Measurements from ENCODE around the gene VGLL4.
"Not testable (repeated sequence)": the region's sequence is repeated elsewhere in the genome, so short reads cannot be mapped to it uniquely, and the experiment has no call there.

VGLL4 gene

DNA sequence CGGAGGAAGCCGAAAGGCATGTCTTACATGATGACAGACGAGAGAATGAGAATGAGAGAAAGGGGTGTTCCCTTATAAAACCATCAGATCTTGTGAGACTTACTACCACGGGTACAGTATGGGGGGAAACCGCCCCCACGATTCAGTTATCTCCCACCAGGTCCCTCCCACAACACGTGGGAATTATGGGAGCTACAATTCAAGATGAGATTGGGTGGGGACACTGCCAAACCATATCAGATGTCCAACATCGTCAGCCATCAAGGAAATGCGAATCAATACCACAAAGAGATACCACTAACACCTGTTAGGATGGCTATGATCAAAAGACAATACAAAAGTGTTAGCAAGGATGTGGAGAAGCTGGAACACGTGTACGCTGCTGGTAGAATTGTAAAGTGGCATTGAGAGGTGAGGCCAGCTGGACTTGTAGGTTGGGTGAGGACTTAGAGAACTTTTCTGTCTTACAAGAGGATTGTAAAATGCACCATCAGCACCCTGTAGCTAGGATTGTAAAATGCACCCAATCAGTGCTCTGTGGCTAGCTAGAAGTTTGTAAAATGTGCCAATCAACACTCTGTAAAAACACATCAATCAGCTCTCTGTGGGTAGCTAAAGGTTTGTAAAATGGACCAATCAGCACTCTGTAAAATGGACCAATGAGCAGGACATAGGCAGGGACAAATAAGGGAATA lies 37.5 kb downstream of the VGLL4 start:
- no peak for DNase-seq (ENCODE audit: low spot score)

DNA sequence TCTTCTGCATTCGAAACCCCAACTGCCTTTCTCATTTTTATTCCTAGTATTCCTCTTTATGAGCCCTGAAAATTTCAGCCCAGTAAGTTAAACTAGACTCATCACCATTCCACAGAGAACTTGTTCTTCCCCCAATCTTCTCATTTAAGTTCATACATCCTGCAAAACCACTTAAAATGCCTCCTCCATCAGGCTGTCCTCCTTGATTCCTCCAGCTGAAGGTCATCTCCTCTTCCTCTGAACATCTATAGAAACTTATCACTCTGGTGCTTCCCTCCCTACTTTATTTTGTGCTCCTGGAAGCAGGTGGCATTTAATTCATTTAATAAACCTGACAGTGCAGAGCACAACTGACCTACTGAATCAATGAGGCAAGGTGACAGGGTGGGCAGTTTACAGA lies 38.3 kb downstream of the VGLL4 start:
- no peak for DNase-seq (ENCODE audit: low spot score)

DNA sequence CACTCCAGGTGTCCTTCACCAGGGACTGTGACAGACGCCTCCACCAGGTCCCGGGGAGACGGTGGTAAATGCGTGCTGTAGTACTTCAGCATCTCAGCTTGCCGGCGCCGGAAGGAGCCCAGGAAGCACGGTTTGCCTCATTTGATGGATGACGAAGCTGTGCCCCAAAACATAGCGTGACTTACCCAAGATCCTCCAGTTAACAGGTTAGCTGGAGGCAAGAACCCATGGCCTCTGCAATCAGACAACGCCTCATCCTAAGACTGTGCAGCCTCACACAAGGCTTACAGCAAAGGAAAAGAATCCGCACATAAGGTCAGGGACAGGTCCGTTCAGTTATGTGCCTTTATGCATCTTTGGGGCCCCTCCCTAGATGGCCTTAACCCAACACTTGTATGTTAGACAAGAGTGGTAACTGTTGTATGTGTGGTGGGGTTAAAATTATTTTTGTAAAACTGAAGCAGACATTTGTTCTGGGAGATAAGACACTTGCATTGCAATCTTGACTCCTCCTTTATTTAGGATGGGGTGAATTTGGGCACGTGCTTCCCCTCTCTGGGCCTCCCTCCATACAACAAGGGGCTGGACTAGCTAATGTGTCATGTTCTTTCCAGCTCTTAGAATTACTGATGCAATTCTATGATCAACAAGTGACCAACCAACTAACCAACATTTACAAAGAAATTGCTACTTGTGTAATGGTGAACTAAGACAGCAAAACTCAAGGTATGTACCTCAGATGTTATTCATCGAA lies 39.4 kb downstream of the VGLL4 start:
- DNase-seq (ENCODE audit: low spot score) = no peak

DNA sequence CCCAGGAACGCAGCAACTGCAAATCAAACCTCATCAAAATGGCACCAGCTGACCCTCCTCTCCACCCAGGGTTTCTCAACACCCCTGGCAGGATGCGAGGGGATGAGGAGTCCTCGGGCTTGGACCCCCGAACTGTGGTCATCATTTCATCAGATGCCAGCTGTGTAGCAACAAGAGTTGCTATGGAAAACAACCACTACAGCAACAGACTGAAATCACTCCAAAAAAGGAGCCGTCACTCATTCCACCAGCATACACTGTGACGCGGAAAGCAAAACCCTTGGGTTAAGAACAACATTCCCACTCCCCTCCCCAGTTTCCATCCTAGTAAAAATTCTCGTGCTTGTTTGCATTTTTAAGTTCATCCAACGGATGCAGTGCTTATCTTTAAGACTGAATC lies 40.1 kb downstream of the VGLL4 start:
- DNase-seq (ENCODE audit: low spot score) = no peak

DNA sequence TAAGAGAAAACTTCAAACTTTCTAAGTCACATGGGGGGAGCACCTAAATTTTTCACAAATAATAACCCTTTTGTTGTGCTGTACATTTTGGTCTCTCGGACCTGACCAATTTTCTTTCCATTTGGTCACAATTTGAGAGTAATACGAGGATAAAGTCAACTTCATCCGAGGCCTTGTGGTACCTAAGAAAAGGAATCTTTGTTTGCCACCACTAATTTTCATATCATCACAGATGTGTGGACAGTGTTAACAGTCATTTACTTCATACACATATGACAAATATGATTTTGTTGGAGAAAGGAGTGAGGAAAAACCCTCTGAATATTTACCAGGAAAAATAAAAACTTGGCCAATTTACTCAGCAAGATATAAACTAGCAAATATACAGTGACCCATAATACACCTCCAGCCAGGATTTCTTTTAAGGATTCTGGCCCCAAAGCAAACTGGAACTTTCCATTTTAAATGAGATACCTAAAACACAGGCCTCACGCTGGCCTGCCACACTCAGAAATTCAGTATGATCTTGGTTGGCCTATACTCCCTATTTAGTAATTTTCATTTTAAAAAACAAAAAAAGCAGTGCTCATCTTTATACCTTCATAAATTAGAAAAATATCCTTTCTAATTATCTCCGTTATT lies 40.7 kb downstream of the VGLL4 start:
- DNase-seq (ENCODE audit: low spot score) = no peak

DNA sequence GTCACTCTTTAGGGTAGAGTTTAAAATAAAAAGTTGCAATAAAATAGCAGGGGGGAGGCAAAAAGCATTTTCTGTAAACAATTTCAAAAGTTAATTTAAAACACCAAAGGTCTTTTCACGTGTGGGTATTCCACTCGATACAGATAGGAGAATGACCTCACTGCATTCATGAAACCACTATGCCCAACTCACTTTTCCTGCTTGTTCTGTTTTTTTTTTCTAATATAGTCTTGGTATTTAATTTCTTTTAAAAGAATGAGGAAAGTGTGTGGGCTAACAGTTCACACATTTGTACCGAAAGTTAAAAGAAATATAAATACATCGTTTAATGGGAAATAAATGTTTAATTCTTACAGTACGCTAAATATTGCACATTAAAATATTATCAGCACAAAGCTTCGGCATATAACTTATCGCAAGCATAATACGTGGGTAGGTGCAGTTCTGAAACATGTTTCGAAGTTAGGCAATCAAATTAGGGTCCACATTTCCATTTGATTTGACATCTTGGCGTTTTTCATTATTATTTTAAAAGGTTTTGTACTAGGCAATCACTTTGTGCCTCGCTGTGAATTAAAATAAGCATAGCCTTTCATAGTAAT lies 41.4 kb downstream of the VGLL4 start:
- no peak for DNase-seq (ENCODE audit: low spot score)

DNA sequence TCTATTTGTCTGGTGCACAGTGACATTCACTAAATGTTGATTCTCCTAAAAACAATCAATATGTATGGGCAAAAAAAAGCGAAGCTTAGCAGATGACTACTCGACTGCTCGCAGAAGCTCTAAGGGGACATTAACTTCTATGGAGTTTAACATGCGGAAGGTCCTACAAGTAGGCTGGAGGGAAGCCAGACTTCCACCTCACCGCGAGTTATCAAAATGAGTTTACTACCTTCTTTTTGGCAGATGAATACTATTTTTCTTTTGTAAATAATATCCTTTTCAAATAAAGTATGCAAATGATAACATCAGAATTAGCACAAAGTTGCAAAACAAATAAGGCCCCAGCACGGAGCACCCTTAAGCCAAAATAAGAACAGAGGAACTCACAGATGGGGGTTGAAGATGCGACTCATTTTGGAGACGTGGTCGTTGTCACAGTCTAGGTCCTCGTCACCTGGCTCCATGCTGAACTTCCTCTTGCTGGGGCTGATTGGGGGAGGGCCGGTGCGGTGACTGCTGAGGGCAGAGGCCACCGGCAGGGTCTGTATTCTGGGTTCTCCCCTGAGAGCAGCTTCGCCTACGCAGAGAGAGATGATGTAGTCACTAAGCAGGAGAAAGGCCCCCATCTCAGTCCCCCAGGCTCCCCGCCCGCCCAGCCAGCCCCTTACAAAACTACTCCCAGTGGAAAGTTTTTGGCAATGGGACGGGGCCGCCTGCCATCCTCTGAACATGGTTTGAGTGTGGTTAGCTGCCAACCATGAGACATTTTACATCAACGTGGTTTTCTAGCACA lies 42.1 kb downstream of the VGLL4 start:
- no peak for DNase-seq (ENCODE audit: low spot score)

DNA sequence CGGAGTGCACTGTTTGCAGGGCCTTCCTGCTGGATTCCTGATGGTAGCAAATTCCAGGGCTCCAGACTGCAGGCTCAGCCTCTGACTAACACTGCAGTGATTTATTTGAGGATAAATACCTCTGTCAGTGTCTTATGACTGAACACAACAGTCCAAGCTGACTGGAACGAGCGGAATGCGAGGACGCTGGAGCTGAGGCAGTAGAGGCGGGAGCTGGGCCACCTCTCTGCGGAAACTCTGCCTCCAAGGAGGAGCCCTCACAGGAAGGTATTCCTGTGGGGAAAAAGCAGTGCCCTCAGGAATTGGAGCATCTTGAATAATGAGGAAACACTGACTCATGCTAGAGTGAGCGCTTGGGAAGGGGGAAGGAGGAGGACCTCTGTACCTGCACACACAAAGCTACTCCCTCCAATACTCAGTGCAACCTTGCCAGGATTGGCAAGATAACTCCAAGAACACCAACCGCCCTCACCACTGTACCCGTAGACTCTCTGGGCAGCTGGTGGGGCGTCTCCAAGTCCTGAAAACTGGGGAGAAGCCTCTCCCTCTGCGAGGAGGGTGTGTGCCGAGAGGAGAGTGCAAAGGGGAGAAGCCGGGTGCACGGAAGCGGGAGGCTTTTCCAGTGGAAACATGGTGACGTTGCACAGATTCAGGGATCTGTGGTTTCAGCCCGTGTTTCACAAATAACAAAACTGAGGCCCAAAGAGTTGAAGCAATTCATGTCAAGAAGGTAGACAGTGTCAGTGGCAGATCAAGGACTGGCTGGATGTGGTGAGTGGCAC lies 43.0 kb downstream of the VGLL4 start:
- DNase-seq (ENCODE audit: low spot score) = peak; percentile 67

DNA sequence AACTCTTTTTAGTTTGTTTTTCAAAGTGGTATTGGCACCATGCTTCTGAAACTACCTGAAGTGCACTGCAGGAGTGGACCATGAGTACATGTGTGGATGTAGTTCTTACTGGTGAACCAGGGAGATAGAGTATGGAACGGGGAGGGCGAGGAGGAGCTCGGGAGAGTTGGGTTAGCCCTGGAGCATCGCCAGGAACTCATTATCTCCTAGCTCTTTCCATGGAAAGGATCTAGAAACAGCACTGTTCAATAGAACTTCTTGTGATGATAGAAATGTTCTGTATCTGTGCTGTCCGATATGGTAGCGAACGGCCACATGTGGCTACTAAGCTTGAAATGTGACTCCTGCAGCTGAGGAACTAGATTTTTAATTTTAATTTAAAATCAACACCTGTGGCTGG lies 47.3 kb downstream of the VGLL4 start:
- DNase-seq (ENCODE audit: low spot score) = no peak

DNA sequence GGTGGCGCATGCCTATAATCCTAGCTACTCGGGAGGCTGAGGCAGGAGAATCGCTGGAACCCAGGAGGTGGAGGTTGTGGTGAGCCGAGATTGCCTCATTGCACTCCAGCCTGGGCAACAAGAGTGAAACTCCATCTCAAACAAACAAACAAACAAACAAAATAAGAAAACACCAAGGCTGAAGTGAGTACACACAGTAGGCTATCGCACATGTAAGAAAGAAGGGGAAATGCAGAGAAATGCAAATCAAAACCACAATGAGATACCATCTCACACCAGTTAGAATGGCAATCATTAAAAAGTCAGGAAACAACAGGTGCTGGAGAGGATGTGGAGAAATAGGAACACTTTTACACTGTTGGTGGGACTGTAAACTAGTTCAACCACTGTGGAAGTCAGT lies 48.7 kb downstream of the VGLL4 start:
- not testable (repeated sequence) for DNase-seq (ENCODE audit: low spot score)

DNA sequence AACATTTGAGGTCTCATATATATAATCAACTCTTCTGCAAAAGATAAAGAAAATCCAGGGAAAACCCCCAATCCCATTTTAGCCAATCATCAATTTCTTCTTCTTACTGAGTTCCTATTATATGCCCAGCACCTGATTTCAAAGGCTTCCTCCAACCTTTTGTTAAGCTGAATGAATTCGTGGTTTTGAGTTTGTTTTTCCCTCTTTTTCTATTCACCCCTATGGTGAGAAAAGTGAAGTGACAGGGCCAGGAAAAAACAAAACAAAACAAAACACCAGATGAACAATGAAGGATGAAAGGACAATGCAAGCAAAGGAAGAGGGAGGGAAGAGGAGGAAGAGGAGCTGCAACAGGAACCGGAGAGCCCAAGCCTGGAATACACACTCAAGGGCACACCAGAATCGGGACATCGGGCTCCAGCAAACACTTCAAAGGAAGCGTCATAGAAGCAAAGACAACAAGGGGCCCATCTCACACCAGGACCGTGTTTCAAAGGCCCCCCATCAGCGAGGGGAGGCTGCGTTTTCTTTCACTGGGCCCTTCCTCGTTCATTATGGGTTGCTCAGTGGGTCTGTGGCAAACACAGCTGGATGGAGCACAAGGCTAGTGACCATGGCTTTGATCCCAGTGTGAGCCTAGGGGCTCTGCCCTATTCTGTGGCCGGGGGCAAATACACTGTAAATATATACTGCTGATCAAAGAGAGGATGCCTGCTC lies 50.2 kb downstream of the VGLL4 start:
- DNase-seq (ENCODE audit: low spot score) = no peak

DNA sequence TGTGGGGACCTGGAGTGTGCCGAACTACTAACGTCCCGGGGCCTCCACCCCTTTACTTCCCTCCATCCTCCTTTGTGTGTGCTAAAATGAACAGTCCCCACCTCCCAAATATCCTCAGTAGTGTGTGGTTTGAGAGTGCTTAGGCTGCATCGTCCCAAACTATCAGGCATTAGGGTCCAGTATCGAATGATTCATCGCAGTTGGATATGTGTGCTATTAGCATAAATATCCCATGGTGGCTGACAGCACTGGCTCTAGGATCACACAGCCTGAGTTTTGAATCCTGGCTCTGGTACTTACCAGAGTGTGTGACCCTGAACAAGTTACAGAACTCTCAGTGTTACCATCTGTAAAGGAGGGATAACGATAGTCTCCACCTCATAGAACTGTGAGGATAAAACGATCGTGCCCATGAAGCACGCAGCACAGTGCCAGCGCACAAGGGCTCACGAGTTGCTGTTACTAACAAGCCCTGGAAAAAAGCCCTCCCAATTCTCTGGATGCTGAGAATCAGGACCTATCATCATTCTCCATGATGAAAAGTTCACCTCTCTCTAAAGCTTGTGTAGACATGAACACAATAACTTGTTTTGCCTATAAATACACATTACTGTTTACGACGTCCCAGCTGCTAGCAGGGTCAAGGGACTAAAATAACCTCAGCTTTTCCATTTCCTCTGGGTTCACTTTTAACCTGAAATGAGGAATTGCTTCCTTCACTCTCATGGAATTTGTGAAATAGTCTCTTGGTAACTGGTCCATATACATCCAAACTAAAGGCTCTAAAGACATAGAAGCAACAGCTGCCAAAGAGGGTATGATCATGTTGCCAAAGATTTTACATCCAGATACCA lies 51.0 kb downstream of the VGLL4 start:
- DNase-seq (ENCODE audit: low spot score) = no peak

DNA sequence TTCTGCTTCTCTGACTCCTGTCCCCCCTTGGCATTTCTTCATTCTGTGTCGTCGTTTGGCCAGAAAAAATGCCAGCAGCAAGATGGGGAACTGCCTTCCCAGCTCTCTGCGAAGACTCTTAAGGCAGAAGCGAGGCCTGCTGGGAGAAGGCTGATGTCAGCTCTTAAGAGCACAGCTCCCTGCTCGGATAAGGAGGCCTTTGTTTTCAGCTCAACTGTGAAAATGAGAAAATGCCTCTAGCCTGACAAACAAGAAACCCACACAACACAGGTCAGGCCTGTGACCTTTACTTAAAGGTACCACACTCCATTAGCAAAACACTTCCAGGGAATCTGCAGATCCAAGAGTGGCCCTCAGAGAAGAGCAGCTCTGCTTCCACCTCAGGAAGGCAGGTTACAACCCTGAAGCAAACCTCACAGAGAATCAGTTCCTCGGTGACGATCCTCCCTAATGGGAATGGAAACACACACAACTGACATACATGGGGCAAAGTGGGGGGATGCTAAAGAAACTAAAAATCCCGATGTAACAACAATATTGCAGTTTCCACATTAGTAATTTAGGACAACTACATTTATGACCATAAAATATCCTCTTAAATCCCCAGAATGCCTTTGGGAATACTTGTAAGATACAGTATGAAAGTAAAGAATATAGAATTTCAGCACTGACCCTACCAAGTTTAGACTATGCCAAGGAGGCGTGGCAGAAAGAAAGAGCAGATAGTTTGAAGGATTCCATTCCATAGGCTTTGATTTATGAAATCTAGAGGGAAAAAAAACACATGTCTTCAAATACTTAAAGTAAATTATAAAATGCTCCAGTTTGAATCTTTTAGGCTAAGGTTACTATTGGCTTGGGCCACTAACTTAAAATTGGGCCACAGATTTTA lies 52.1 kb downstream of the VGLL4 start:
- DNase-seq (ENCODE audit: low spot score) = peak; percentile 59

DNA sequence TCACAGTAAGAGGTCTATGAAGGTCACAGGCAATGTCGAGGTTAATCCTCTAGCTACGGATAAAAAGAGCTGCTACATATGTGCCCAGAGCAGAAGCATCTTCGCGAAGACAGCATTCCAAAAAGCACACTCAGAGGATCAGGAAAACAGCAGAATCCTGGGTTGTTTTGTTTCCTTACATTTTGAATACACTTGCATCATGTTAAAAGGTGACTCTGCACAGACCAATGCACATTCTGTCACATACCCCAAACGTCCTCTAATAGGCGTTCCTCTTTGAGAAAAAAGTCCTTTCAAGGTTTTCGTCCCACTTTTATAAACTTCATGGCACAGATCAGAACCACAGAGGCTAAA lies 52.7 kb downstream of the VGLL4 start:
- no peak for DNase-seq (ENCODE audit: low spot score)

DNA sequence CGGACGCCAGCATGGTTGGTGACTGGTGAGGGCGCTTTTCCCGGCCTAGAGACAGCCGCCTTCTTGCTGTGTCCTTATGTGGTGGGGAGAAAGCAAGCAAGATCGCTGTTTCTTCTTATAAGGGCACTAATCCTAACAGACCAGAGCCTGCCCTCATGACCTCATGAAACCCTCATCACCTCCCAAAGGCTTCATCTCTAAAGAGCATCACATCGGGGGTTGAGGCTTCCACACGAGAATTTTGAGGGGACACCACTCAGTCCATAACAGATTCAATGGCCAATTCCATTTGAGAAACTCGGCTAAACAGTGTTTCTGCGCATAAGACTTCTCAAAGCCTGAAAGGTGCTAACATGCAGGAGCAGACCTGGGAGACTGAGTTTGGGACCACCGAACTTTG lies 54.0 kb downstream of the VGLL4 start:
- DNase-seq (ENCODE audit: low spot score) = no peak

DNA sequence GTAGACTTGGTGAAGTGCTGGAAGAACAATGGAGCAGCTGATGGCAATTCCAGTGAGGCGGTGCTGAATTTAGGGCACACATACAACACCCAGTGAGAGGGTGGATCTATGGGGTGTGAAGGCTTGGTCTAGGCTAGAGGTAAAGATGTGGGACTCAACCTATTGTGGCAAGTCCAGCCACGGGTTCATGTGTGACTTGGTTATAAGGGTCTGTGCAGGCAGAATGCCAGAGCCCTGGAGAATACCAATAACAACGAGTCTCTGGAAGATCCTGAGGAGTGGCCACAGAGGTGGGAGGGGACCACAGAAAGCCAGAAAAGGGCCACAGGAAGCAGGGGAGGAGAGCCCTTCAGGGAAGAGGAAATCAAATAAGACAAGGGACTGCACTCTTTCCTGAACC lies 55.0 kb downstream of the VGLL4 start:
- DNase-seq (ENCODE audit: low spot score) = no peak

DNA sequence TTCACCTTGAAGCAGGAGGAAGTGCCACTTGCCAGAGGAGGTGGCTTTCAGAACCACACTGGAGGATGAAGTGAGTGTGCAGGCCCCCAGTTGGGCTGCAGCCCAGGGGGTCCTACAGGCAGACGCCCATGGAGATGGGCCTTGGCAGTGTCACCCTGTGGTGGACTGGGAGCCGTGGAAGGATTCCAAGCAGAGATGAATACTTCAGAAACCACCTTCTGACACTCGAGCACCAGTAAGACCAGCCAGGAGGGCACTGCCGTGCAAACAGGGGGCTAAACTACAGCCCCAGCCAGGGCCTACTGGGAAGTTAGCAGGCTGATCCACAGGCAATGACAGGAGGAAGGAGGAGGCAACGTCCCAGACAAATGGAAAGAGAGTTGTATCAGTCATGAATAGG lies 55.4 kb downstream of the VGLL4 start:
- DNase-seq (ENCODE audit: low spot score) = no peak

DNA sequence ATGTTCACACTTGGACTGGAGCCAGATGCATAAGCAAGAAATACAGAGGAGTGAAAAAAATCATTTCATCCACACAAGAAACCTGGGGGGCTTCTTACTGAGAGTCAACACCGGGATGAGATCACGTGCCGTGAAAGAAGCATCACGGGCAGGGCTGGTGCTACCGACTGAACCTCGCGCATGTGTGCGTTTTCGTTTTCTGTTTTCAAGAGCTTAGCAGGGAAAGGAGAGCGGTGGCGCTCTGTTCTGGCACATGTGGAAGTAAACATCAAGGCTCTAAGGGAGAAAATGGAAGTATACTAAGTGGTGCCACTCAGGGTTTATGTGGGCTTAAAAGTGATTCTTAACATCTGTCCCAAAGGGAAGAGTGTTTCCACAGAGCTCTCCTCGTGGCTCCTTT lies 55.9 kb downstream of the VGLL4 start:
- DNase-seq (ENCODE audit: low spot score) = no peak

DNA sequence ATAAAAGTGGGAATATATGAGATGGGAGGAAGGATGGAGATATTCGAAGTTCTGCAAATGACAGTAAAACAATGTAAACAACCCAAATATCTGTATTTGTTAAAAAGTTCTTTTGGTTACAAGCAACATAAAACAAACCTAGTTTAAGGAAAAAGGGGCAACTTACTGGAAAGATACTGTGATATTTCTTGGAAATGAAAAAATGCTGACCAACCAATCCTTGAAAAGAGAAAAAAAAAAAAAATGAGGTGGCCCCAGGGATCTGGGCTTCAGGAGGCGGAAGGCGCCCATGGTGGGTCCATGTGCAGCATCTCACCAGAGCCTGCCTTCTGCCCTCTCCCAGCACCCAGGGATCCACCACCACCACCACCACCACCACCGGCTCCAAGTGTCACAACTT lies 59.1 kb downstream of the VGLL4 start:
- DNase-seq (ENCODE audit: low spot score) = no peak

Data from HuH-7.5 (cell line).